CD14-positive monocyte (primary cell): Measurements from ENCODE around the gene GRIN2C. TPM values are rescaled to one million over a fixed set of nuclear protein-coding genes. Genes with fewer than 3 reads are reported as not detected.

Experiments
- DNase-seq, 3 donors: peaks; one replicate each; pipeline ENCODE4 v3.0.0-alpha.2; 2011 to 2022
- H2AFZ ChIP-seq: 2 replicates; pipeline ENCODE4 v1.6.0; 2012; ENCODE audit warnings: mild to moderate bottlenecking, low read depth, low read length, inconsistent platforms; ENCODE audit not compliant: insufficient read depth, poor library complexity, severe bottlenecking
- H3K27ac ChIP-seq, 2 donors: 1 replicate in 1 of 2; 2 replicates in 1 of 2; pipeline ENCODE4 v1.5.1; 2012 to 2013; ENCODE audit warnings: low read length in 2 of 2, control low read depth in 1 of 2, inconsistent platforms in 1 of 2, low read depth in 1 of 2, mild to moderate bottlenecking in 1 of 2
- H3K27me3 ChIP-seq, 2 donors: one replicate each; pipeline versions ENCODE4 v1.6.0 to v1.6.1; 2011 to 2013; ENCODE audit warnings: low read length in 2 of 2; ENCODE audit not compliant: control insufficient read depth in 2 of 2, insufficient read depth in 2 of 2
- H3K36me3 ChIP-seq, 2 donors: replicated peaks in 1 of 2; 1 replicate in 1 of 2; 2 replicates in 1 of 2; pipeline versions ENCODE4 v1.5.1 to v1.6.1; 2012 to 2013; ENCODE audit warnings: low read length in 2 of 2, control low read depth in 1 of 2, inconsistent platforms in 1 of 2, mild to moderate bottlenecking in 1 of 2; ENCODE audit not compliant: insufficient read depth in 2 of 2, control insufficient read depth in 1 of 2
- H3K4me1 ChIP-seq, 2 donors: 1 replicate in 1 of 2; 2 replicates in 1 of 2; pipeline versions ENCODE4 v1.5.1 to v1.6.1; 2012 to 2013; ENCODE audit warnings: low read length in 2 of 2, control low read depth in 1 of 2, inconsistent platforms in 1 of 2, mild to moderate bottlenecking in 1 of 2, moderate library complexity in 1 of 2; ENCODE audit not compliant: insufficient read depth in 2 of 2, control insufficient read depth in 1 of 2
- H3K4me2 ChIP-seq: replicated peaks from 2 replicates; pipeline ENCODE3; 2012; ENCODE audit warnings: low read length, moderate library complexity, mild to moderate bottlenecking; ENCODE audit not compliant: poor library complexity, severe bottlenecking; ENCODE audit errors: extremely low read depth
- H3K4me3 ChIP-seq, 3 experiments: fragments of 200-600 bp in 1 of 3; sonication (generic) in 1 of 3; replicated peaks in 1 of 3; 1 replicate in 2 of 3; 2 replicates in 1 of 3; pipeline ENCODE4 v1.5.1; 2011 to 2013; ENCODE audit warnings: low read length in 3 of 3, mild to moderate bottlenecking in 3 of 3, control low read depth in 2 of 3, low read depth in 2 of 3, inconsistent platforms in 1 of 3, moderate library complexity in 1 of 3
- H3K79me2 ChIP-seq: 2 replicates; pipeline ENCODE4 v1.6.0; 2012; ENCODE audit warnings: mild to moderate bottlenecking, control low read depth, inconsistent platforms, low read length, moderate library complexity; ENCODE audit not compliant: insufficient read depth
- H3K9ac ChIP-seq: 2 replicates; pipeline ENCODE4 v1.6.0; 2017; ENCODE audit warnings: low read length, mild to moderate bottlenecking; ENCODE audit not compliant: insufficient read depth, poor library complexity, severe bottlenecking
- H3K9me3 ChIP-seq, 2 donors: replicated peaks in 1 of 2; 1 replicate in 1 of 2; 2 replicates in 1 of 2; pipeline versions ENCODE4 v1.5.1 to v1.6.1; 2012 to 2013; ENCODE audit warnings: low read length in 2 of 2, control low read depth in 1 of 2; ENCODE audit not compliant: control insufficient read depth in 1 of 2, insufficient read depth in 1 of 2
- H4K20me1 ChIP-seq: 2 replicates; pipeline ENCODE4 v1.6.0; 2012; ENCODE audit warnings: mild to moderate bottlenecking, low read length, control low read depth, moderate library complexity; ENCODE audit not compliant: insufficient read depth
- H3K27ac Mint-ChIP-seq, 7 donors: one replicate each; pipeline ENCODE4 v1.8.0; 2020; ENCODE audit warnings: mild to moderate bottlenecking in 7 of 7, mixed read lengths in 7 of 7, moderate library complexity in 6 of 7, inconsistent platforms in 2 of 7
- H3K27me3 Mint-ChIP-seq, 3 donors: one replicate each; pipeline ENCODE4 v1.8.0; 2021 to 2022; ENCODE audit warnings: low read depth in 3 of 3, mild to moderate bottlenecking in 3 of 3, mixed read lengths in 3 of 3, moderate library complexity in 3 of 3, inconsistent platforms in 1 of 3
- H3K36me3 Mint-ChIP-seq, 2 donors: one replicate each; pipeline ENCODE4 v1.8.0; 2020; ENCODE audit warnings: mixed read lengths in 2 of 2, inconsistent platforms in 1 of 2, mild to moderate bottlenecking in 1 of 2
- H3K4me1 Mint-ChIP-seq: one replicate; pipeline ENCODE4 v1.8.0; 2020; ENCODE audit warnings: mild to moderate bottlenecking, mixed read lengths
- H3K4me3 Mint-ChIP-seq, 2 donors: one replicate each; pipeline ENCODE4 v1.8.0; 2020; ENCODE audit warnings: mild to moderate bottlenecking in 2 of 2, mixed read lengths in 2 of 2, moderate library complexity in 1 of 2
- H3K9me3 Mint-ChIP-seq, 7 donors: one replicate each; pipeline ENCODE4 v1.8.0; 2020 to 2022; ENCODE audit warnings: mixed read lengths in 7 of 7, mild to moderate bottlenecking in 6 of 7, moderate library complexity in 6 of 7, inconsistent platforms in 2 of 7
- WGBS: methylation state at CpG from one replicate; pipeline ENCODE4 v1.1.5; 2013; ENCODE audit warnings: missing lambda C conversion rate; ENCODE audit not compliant: insufficient coverage; 5-methylcytosine and 5-hydroxymethylcytosine counted together
- intact Hi-C, 2 donors: fragments of 100-400 bp; cut with micrococcal nuclease; formaldehyde crosslinking; loops; one replicate each; pipeline versions ENCODE4 v1.15.0 to v1.15.1; 2023
- polyA plus RNA-seq, 3 donors: library from polyadenylated mRNA; depleted of rRNA in 1 of 3; unstranded in 2 of 3; stranded (reverse) in 1 of 3; fragments of 300-500 nt in 2 of 3; fragments of >200 nt in 1 of 3; fragmentation: Illumina TruSeq in 2 of 3; gene quantifications; 1 replicate in 2 of 3; 2 replicates in 1 of 3; pipeline ENCODE4 v1.2.3, GENCODE V29; 2012 to 2021
- TF ChIP-seq, protein P1 (sequence below): fragments of 200-600 bp; IDR thresholded peaks from one replicate; pipeline ENCODE4 v1.8.0; 2022; ENCODE audit warnings: antibody characterized with exemption, mild to moderate bottlenecking

Gene GRIN2C
- polyA plus RNA-seq, 3 donors, result 0.04 TPM; not detected in 2

DNA sequence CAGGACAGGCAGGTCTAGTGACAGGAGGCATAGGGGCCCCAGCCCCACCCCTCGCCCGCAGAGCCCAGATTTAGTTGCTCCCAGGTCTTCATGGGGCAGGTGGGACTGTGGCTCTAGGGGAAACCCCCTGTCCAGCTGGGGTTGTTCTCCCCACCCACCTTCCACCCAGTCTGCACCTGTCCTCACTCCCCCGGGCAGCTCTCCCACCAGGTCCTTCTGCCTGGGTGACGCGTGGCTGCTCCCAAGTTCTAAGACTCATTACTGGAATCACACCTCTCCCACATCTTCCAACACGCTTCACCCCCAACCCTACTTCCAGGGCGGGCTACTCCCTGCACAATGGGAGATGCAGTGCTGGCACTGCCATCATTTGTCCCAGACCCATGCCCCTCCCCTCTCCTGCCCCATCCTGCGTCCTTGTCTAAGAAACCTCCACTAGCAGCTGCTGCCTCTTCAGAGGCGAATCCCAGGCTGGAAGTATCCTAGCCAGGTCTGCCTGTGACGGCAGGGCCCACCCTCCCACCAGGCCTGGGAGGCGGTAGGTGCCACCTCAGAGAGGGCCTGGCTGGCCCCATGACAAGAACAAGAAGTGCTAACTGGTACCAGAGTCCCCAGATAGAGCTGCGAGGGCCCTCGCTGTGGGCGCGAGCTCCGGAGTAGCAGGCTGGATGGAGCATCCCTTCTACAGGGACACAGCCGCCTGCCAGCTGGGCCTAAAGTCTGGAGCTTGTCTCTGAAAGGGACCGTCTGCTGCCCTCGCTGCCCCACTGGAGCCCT, 22.8 kb downstream of the GRIN2C start:
- Mint-ChIP-seq H3K4me3 (no peak overlapping the region), H3K27ac (peak overlapping the region in 1 of 7 donors; percentile 12), H3K27me3 (peaks cover 0 to 4% (median 2%) of the 10 kb centered on the region in 3 donors), H3K4me1 (peaks cover 36% of the 10 kb centered on the region), H3K36me3 (peaks cover 50 to 60% of the 10 kb centered on the region in 2 donors), H3K9me3 (no peaks in the 10 kb centered on the region)
- Histone ChIP-seq H3K79me2 (no peaks in the 10 kb centered on the region), H3K27ac (no peak overlapping the region), H3K4me3 (no peak overlapping the region), H3K36me3 (peaks cover 45 to 58% of the 10 kb centered on the region in 2 donors), H3K4me1 (peaks cover 29 to 35% of the 10 kb centered on the region in 2 donors), H2AFZ (no peak overlapping the region), H3K4me2 (no peak overlapping the region), H3K27me3 (no peaks in the 10 kb centered on the region), H3K9ac (no peak overlapping the region), H3K9me3 (no peaks in the 10 kb centered on the region), H4K20me1 (peaks cover 9% of the 10 kb centered on the region)
- intact Hi-C loops, result no loop called here
- DNase-seq, result no peak
- 98% methylated on average over 19 of the region's 19 CpGs for WGBS
- TF ChIP-seq, protein P1, sequence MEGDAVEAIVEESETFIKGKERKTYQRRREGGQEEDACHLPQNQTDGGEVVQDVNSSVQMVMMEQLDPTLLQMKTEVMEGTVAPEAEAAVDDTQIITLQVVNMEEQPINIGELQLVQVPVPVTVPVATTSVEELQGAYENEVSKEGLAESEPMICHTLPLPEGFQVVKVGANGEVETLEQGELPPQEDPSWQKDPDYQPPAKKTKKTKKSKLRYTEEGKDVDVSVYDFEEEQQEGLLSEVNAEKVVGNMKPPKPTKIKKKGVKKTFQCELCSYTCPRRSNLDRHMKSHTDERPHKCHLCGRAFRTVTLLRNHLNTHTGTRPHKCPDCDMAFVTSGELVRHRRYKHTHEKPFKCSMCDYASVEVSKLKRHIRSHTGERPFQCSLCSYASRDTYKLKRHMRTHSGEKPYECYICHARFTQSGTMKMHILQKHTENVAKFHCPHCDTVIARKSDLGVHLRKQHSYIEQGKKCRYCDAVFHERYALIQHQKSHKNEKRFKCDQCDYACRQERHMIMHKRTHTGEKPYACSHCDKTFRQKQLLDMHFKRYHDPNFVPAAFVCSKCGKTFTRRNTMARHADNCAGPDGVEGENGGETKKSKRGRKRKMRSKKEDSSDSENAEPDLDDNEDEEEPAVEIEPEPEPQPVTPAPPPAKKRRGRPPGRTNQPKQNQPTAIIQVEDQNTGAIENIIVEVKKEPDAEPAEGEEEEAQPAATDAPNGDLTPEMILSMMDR, result no peak

DNA sequence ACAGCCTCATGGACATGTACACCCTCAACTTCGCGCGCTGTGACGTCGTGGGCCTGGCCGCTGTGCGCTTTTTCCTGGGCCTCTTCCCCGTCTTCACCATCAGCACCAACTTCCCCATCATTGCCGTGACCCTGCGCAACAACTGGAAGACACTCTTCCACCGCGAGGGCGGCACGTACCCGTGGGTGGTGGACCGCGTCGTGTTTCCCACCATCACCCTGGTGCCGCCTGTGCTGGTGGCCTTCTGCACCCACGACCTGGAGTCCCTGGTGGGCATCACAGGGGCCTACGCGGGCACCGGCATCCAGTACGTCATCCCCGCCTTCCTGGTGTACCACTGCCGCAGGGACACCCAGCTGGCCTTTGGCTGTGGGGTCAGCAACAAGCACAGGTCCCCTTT, 23.5 kb downstream of the GRIN2C start:
- Histone ChIP-seq H2AFZ (no peak overlapping the region), H3K9me3 (no peaks in the 10 kb centered on the region), H3K27me3 (no peaks in the 10 kb centered on the region), H3K79me2 (no peaks in the 10 kb centered on the region), H4K20me1 (peaks cover 10% of the 10 kb centered on the region), H3K9ac (no peak overlapping the region), H3K4me1 (peaks cover 22 to 28% of the 10 kb centered on the region in 2 donors), H3K4me2 (no peak overlapping the region), H3K4me3 (no peak overlapping the region), H3K27ac (no peak overlapping the region), H3K36me3 (peaks cover 47 to 65% of the 10 kb centered on the region in 2 donors)
- peaks cover 29% of the 10 kb centered on the region for H3K4me1 Mint-ChIP-seq
- no peak overlapping the region for H3K4me3 Mint-ChIP-seq
- 91% methylated on average over 26 of the region's 26 CpGs for WGBS
- peaks cover 0 to 5% (median 2%) of the 10 kb centered on the region in 3 donors for H3K27me3 Mint-ChIP-seq
- TF ChIP-seq, protein P1, result no peak
- intact Hi-C loops, result no loop called here
- DNase-seq, result no peak
- no peaks in the 10 kb centered on the region for H3K9me3 Mint-ChIP-seq
- H3K27ac Mint-ChIP-seq, result no peak overlapping the region
- peaks cover 54 to 65% of the 10 kb centered on the region in 2 donors for H3K36me3 Mint-ChIP-seq
